PC-3 (cell line): ENCODE data around the gene PRIM2.
A peak's percentile ranks its signal among the peaks of the same experiment; 100 is the strongest.

Experiments used
- CTCF ChIP-seq: fragments of 300-600 bp; sonication (generic); conservative IDR thresholded peaks from 2 replicates; pipeline ENCODE4 v1.5.1; 2017; ENCODE audit warnings: antibody characterized with exemption, low read depth, mild to moderate bottlenecking, low read length
- EZH2 ChIP-seq: fragments of 300-600 bp; sonication (generic); IDR thresholded peaks from one replicate; pipeline ENCODE4 v1.6.1; 2017; ENCODE audit warnings: antibody characterized with exemption, mild to moderate bottlenecking, low read length; ENCODE audit not compliant: unreplicated experiment

GRCh38 chr6:57316581-57317059 lies 810 bp upstream of the PRIM2 start:
- TF ChIP-seq EZH2, result no peak
- TF ChIP-seq CTCF, result peak; percentile 92
